ENCODE data around the gene ASPDH.
A peak's percentile ranks its signal among the peaks of the same experiment; 100 is the strongest.
"Not testable (repeated sequence)": the region's sequence is repeated elsewhere in the genome, so short reads cannot be mapped to it uniquely, and the experiment has no call there.

Gene ASPDH

DNA sequence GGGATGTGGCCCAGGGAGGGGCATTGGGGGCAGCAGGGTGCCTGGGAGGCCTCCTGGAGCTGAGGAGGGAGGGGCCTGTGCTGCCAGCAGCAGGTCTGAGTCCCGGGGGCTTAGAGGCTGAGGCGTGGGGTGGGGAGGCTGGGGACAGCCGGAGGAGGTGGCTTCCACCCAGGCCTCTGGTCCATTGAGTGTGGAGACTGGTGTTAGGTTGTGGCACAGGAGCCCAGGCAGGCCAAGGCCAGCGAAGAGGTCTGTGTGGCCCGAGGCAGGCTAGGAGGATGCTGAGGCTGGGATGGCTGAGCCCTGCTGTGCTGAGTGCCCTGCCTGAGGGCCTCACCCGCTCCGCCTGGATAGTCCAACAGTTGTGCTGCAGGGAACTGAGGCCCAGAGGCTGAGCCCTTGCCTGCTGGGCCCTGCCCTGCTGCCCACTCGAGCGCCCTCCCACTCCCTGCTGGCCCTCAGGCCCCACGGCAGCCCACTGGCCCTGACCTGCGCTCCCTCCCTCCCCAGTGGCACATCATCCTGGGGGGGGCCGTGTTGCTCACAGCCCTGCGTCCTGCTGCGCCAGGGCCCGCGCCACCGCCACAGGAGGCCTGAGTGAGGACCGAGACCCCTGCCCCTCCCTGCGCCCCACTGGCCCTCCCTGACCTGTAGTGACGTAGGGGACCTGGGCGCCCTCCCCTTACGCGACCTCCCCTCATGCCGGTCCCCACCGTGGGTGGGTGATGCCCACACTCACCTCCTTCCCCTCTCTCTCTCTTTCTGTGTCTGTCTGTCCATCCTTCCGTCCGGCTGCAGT, 32.2 kb downstream of the ASPDH start:
- no peak for DNase-seq (ENCODE audit: low read depth in 1 of 2, low spot score in 1 of 2)
- no peak for TF ChIP-seq JUND (IDR thresholded peaks at IDR 0.05; ENCODE audit: low read depth)
- in situ Hi-C loops (cut with HindIII; ENCODE audit: low pct_unique_long_range_greater_than_20kb, low sequenced_read_pairs), result no loop called here

DNA sequence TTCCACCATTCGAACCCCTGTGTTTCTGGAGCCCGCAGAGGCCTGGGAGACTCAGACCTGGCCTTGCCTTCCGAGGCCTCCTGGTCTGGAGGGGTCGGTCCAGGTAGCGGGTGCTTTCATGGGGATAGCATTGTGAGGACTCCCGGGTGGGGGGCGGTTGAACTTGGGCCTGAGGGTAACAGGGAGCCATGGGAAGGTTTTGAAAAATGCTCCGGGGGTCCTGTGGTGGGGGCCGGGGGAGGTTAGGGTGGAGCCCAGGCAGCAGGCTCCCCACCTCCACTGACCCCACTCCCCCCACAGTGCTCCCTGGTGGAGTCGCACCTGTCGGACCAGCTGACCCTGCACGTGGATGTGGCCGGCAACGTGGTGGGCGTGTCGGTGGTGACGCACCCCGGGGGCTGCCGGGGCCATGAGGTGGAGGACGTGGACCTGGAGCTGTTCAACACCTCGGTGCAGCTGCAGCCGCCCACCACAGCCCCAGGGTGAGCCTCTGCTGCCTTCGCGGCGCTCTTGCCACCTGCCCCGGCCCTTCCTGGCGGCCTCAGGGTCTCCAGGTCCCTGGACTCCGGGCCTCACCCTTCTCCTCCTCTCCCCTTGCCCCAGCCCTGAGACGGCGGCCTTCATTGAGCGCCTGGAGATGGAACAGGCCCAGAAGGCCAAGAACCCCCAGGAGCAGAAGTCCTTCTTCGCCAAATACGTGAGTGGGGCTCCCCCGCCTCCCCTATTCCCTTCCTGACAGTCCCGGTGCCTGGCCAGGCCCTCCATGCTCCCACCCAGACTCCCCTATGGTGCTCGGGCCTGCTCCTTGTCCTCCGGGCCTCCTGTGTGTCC, 33.2 kb downstream of the ASPDH start:
- TF ChIP-seq JUND (IDR thresholded peaks at IDR 0.05; ENCODE audit: low read depth), result no peak
- DNase-seq (ENCODE audit: low read depth in 1 of 2, low spot score in 1 of 2), result no peak
- in situ Hi-C loops (cut with HindIII; ENCODE audit: low pct_unique_long_range_greater_than_20kb, low sequenced_read_pairs), result no loop called here

DNA sequence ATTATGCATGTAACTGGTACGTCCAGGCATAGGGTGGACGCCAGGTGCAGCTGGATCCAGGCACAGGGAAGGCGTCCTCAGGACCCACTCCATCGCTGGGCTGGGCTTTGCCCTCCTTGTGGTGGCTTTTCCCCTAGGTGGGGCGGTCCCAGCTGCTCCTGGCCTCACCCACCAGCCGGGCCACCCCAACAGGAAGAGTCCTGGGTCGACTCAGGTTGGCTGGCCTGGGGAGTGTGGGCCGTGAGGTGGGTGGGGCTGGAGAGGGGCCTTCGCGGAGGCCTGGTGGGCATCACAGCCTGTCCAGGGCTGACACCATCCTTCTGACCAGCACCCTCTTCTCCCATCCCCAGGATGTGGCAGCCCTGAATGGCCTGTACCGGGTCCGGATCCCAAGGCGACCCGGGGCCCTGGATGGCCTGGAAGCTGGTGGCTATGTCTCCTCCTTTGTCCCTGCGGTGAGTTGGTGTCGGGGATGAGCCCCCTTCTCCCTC, 33.9 kb downstream of the ASPDH start:
- in situ Hi-C loops (cut with HindIII; ENCODE audit: low pct_unique_long_range_greater_than_20kb, low sequenced_read_pairs), result no loop called here
- no peak for TF ChIP-seq JUND (IDR thresholded peaks at IDR 0.05; ENCODE audit: low read depth)
- DNase-seq (ENCODE audit: low read depth in 1 of 2, low spot score in 1 of 2), result no peak

DNA sequence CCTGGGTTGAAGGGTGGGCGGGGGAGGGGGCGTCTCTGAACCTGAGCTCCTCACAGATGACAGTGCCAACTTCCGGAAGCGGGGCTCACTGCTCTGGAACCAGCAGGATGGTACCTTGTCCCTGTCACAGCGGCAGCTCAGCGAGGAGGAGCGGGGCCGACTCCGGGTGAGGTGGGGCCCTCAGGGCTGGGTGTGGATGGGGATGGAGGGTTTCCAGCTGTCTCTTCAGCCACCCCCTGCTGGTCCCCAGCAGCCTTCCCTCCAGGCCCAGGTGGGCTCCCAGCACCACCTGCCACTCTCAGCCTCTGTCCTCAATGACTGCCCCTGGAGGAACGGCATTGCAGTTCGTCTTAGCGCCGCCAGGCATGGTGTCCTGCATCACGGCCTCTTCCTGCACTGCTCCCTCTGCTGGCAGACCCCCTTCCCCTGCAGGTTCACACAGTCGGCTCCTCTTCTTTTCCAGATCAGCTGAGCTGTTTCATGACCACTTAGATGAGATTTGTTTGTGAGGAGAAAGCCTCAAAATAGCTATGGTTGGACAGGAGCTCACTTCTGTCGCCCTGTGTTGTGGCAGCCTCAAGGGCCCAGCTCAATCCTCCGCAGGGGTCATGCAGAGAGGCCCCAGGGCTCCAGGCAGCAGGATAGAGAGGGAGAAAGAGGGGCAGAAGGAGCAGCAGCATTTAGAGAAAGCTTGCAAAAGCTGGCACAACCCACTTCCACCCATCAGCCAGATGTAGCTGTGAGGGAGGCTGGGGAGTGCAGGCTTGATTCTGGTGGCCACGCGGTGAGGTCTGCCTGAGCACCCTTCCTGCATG, 34.6 kb downstream of the ASPDH start:
- in situ Hi-C loops (cut with HindIII; ENCODE audit: low pct_unique_long_range_greater_than_20kb, low sequenced_read_pairs), result no loop called here
- DNase-seq (ENCODE audit: low read depth in 1 of 2, low spot score in 1 of 2), result peak in 1 of 2 experiments; percentile 43
- no peak for TF ChIP-seq JUND (IDR thresholded peaks at IDR 0.05; ENCODE audit: low read depth)

DNA sequence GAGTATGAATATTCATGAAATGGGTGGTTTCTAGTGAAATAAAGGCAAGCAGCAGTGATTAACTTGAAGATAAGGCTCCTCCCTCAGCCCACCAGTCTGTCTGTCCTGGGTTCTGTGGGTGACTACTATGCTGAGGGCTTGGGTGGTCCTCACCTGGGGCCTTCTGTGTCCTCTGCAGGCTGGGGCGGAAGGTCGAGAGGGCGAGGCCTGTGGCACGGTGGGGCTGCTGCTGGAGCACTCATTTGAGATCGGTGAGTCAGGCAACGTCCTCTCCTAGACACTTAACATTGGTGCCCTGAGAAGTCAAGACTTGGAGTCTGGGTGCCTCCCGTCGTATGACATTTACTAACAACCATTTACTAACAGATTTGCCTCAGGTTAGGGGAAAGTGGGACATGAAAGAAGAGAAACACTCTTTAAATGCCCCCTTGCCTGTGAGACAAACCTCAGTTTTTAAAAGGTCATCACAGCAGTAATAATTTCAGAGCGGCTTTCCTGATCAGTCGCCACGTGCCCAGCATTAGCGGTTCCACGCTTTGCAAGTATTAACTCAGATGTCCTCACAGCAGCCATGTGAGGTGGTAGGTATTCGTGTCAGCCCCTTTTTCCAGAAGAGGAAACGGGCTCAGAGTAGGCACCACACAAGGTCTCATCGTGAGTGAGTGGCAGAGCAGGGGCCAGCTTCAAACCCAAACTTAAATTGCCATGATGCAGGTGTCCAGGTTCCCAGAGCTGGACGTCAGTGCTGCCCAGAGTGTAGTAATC, 35.8 kb downstream of the ASPDH start:
- DNase-seq (ENCODE audit: low read depth in 1 of 2, low spot score in 1 of 2), result no peak
- TF ChIP-seq JUND (IDR thresholded peaks at IDR 0.05; ENCODE audit: low read depth), result no peak
- in situ Hi-C loops (cut with HindIII; ENCODE audit: low pct_unique_long_range_greater_than_20kb, low sequenced_read_pairs), result no loop called here

GRCh38 chr19:50476907-50477238, 36.8 kb downstream of the ASPDH start:
- DNase-seq (ENCODE audit: low read depth in 1 of 2, low spot score in 1 of 2), result no peak
- TF ChIP-seq JUND (IDR thresholded peaks at IDR 0.05; ENCODE audit: low read depth), result no peak
- in situ Hi-C loops (cut with HindIII; ENCODE audit: low pct_unique_long_range_greater_than_20kb, low sequenced_read_pairs), result no loop called here

DNA sequence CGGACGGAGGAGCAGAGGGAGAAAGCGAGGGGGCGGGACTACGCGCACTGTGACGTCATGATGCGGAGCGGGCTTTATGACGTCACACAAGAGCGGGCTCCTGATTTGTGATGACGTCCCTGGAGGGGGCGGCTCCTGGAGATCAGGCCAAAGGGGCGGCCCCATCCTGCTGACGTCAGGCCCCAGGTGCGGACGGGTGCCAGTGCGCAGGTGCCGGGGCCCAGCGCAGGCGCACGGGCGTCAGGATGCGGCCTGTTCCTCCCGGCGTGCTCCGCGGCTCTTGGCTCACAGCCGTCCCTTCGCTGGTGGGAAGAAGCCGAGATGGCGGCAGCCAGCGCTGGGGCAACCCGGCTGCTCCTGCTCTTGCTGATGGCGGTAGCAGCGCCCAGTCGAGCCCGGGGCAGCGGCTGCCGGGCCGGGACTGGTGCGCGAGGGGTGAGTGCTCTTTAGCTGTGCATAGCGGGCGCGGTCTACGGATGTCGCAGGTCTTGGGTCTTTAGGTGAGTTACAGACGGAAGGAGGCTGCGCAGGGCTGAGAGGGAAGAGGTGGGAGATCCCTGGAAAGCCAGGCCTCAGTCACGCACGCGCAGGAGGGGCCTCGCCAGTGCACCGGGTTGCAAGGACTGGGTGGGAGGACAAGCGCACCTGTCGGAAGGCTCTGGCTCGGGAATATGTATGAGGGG, 37.3 kb downstream of the ASPDH start, which contains the start of the genes EMC10 and GARIN5A:
Gene EMC10 (plus strand): TSS at position 284 of the 683 bp plus-strand sequence. CDS start 38 bp downstream, at position 322.
Gene GARIN5A (minus strand): TSS at position 625 of the 683 bp plus-strand sequence. CDS start 460 bp downstream, at position 165.
- peak; percentile 96 for DNase-seq (ENCODE audit: low read depth in 1 of 2, low spot score in 1 of 2)
- no peak for TF ChIP-seq JUND (IDR thresholded peaks at IDR 0.05; ENCODE audit: low read depth)
- in situ Hi-C loops (cut with HindIII; ENCODE audit: low pct_unique_long_range_greater_than_20kb, low sequenced_read_pairs), result no loop called here

DNA sequence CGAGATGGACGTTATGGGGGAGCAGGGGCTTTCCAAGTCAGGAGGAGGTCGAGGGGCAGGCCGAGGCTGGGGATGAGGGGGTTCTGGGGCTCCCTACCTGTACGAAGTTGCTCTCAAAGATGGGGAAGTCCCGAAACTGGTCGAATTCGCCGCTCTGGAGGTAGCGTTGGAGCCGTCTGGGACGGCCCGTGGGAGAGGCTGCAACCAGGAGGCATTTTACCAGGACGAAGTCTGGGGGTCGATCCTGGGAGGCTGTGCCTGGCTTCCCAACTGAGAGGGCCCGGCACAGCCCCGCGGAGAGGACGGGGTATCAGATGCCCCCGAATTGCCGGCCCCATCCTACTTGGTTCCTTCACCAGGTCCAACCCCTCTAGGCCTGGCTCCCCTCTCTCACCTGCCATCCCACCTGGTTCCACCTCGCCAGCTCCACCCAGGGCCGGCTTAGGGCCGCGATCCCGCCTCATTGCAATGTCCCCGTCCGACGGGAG, 37.9 kb downstream of the ASPDH start:
- no peak for DNase-seq (ENCODE audit: low read depth in 1 of 2, low spot score in 1 of 2)
- in situ Hi-C loops (cut with HindIII; ENCODE audit: low pct_unique_long_range_greater_than_20kb, low sequenced_read_pairs), result no loop called here
- TF ChIP-seq JUND (IDR thresholded peaks at IDR 0.05; ENCODE audit: low read depth), result no peak

DNA sequence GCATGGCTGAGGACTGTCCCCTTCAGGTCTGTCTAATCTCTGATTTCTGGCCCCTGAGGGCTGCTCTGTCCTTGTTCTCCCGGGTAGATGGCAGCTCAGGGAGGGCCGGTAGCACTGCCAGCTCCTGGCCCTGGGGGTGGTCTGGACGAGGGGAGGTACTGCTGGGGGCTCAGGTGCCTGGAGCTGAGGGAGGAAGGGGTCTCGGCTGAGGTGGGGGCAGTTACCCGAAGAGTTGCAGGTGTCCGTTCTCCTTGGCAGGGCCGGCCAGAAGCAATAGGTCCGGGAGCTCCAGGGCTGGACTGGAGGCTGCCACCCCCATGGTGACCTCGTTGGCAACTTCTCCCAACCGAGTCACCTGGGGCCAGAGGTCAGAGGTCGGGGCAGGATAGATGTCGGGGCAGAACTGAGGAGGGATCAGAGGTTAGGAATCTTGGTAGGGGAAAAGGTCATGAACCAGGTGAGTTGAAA, 38.6 kb downstream of the ASPDH start:
- TF ChIP-seq JUND (IDR thresholded peaks at IDR 0.05; ENCODE audit: low read depth), result no peak
- in situ Hi-C loops (cut with HindIII; ENCODE audit: low pct_unique_long_range_greater_than_20kb, low sequenced_read_pairs), result no loop called here
- DNase-seq (ENCODE audit: low read depth in 1 of 2, low spot score in 1 of 2), result no peak

GRCh38 chr19:50473336-50473735, 40.4 kb downstream of the ASPDH start:
- DNase-seq (ENCODE audit: low read depth in 1 of 2, low spot score in 1 of 2); in situ Hi-C loops (cut with HindIII; ENCODE audit: low pct_unique_long_range_greater_than_20kb, low sequenced_read_pairs): not testable (repeated sequence)

DNA sequence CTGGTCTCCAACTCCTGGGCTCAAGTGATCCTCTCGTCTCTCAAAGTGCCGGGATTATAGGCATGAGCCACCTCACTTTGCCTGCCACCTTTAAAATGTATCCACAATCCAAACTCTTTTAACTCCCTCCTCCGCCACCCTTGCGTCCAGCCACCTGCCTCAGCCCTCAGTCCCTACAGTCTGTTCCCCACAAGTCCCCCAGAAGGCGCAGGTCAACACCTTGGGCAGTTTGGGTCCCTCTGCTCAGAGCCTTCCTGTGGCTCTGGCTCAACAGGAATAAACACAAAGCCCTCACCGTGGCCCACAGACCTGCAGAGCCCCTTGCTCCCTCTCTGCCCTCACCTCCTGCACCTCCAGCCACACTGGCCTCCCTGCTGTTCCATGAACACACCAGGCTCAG, 44.9 kb downstream of the ASPDH start:
- no peak for TF ChIP-seq JUND (IDR thresholded peaks at IDR 0.05; ENCODE audit: low read depth)
- no peak for DNase-seq (ENCODE audit: low read depth in 1 of 2, low spot score in 1 of 2)
- in situ Hi-C loops (cut with HindIII; ENCODE audit: low pct_unique_long_range_greater_than_20kb, low sequenced_read_pairs), result no loop called here
